SU-DHL-6 (cell line): Measurements from ENCODE around the gene IFNL2.

ENCODE experiments used
- EZH2phosphoT487 ChIP-seq: fragments of 200-600 bp; sonication (generic), shearing (Covaris generic); conservative IDR thresholded peaks from 2 replicates; pipeline ENCODE4 v1.6.1; 2018; ENCODE audit warnings: mild to moderate bottlenecking, antibody characterized with exemption, low read length, moderate library complexity, mixed read lengths
- TF ChIP-seq, protein P1 (sequence below): fragments of 200-600 bp; sonication (generic); IDR thresholded peaks from one replicate; pipeline ENCODE4 v1.5.1; 2017; ENCODE audit warnings: antibody characterized with exemption, mild to moderate bottlenecking, low read length, moderate library complexity; ENCODE audit not compliant: insufficient read depth, poor library complexity, severe bottlenecking

DNA sequence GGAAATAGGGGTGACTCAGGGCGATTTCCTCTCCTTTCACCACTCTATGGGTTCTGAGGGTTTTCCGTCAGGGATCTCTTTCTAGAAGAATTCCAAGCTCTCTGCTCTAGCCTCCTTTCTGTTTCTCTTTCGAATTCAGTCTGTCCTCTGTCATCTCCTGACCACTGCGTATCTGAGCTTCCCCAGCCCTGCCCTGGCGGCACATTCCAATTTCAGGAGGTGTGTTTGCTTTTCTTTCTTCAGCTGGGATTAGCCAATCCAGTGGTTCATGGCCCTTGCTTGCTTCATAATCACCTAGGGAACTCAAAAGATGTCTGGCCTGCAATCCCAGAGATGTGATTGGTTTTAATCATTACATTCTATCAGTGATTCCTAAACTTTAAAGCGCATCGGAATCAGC, 9.4 kb downstream of the IFNL2 start:
- TF ChIP-seq EZH2phosphoT487, result no peak
- TF ChIP-seq, protein P1, sequence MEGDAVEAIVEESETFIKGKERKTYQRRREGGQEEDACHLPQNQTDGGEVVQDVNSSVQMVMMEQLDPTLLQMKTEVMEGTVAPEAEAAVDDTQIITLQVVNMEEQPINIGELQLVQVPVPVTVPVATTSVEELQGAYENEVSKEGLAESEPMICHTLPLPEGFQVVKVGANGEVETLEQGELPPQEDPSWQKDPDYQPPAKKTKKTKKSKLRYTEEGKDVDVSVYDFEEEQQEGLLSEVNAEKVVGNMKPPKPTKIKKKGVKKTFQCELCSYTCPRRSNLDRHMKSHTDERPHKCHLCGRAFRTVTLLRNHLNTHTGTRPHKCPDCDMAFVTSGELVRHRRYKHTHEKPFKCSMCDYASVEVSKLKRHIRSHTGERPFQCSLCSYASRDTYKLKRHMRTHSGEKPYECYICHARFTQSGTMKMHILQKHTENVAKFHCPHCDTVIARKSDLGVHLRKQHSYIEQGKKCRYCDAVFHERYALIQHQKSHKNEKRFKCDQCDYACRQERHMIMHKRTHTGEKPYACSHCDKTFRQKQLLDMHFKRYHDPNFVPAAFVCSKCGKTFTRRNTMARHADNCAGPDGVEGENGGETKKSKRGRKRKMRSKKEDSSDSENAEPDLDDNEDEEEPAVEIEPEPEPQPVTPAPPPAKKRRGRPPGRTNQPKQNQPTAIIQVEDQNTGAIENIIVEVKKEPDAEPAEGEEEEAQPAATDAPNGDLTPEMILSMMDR, result no peak
